ENCODE results near the gene RAP1GAP2.

DNA sequence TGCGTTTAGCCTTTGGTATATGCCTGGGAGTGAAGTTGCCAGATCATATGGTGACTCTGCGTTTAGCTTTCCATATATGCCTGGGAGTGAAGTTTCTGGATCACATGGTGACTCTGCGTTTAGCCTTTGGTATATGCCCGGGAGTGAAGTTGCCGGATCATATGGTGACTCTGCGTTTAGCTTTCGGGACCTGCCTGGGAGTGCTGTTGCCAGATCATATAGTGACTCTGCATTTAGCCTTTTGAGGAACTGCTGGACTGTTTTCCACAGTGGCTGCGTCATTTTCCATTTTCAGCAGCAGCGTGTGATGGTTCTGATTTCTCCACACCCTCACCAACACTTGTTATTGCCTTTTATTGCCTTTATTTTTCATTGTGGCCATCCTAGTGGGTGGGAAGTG, 194.2 kb downstream of the RAP1GAP2 start:
- TF ChIP-seq EP300 (IDR thresholded peaks at IDR 0.05), result no peak
- TF ChIP-seq, protein P1, sequence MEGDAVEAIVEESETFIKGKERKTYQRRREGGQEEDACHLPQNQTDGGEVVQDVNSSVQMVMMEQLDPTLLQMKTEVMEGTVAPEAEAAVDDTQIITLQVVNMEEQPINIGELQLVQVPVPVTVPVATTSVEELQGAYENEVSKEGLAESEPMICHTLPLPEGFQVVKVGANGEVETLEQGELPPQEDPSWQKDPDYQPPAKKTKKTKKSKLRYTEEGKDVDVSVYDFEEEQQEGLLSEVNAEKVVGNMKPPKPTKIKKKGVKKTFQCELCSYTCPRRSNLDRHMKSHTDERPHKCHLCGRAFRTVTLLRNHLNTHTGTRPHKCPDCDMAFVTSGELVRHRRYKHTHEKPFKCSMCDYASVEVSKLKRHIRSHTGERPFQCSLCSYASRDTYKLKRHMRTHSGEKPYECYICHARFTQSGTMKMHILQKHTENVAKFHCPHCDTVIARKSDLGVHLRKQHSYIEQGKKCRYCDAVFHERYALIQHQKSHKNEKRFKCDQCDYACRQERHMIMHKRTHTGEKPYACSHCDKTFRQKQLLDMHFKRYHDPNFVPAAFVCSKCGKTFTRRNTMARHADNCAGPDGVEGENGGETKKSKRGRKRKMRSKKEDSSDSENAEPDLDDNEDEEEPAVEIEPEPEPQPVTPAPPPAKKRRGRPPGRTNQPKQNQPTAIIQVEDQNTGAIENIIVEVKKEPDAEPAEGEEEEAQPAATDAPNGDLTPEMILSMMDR (IDR thresholded peaks at IDR 0.05), result no peak

Data from esophagus muscularis mucosa (tissue), 3 donors.